ENCODE data around the gene P3H4. TPM values are rescaled to one million over a fixed set of nuclear protein-coding genes. Genes with fewer than 3 reads are reported as not detected.

The P3H4 gene
- polyA plus RNA-seq, 1 donor (not counting 4 experiments of a cell fraction or from before 2014, with no cell fraction given) = 4.2 TPM

GRCh38 chr17:41768682-41769288 is 43.0 kb downstream of the P3H4 start:
- Histone ChIP-seq H3K4me3 (ENCODE audit: control insufficient read depth in 2 of 3, extremely low read depth in 1 of 3, insufficient read depth in 2 of 3, low read depth in 1 of 3, low read length in 3 of 3) (no peak overlapping the region), H3K27me3 (ENCODE audit: control insufficient read depth, extremely low read depth, insufficient read depth, low read length) (no peaks in the 10 kb centered on the region), H3K9me1 (ENCODE audit: control insufficient read depth, extremely low read depth, insufficient read depth, low read length) (peaks cover 3% of the 10 kb centered on the region), H3K36me3 (ENCODE audit: control insufficient read depth in 2 of 2, extremely low read depth in 1 of 2, insufficient read depth in 2 of 2, low read length in 2 of 2) (peaks cover 53 to 56% of the 10 kb centered on the region in 2 experiments), H3K9me3 (ENCODE audit: control insufficient read depth, low read depth, low read length) (no peaks in the 10 kb centered on the region), H2AFZ (ENCODE audit: control insufficient read depth, low read length) (no peak overlapping the region), H3K9ac (ENCODE audit: control insufficient read depth, extremely low read depth, insufficient read depth, low read length) (no peak overlapping the region), H3K4me1 (ENCODE audit: control insufficient read depth, extremely low read depth, insufficient read depth, low read length) (peaks cover 24% of the 10 kb centered on the region), H4K20me1 (ENCODE audit: control insufficient read depth, extremely low read depth, insufficient read depth, low read length) (peaks cover 21% of the 10 kb centered on the region), H3K79me2 (ENCODE audit: control insufficient read depth, insufficient read depth, low read length) (peaks cover 58% of the 10 kb centered on the region), H3K4me2 (ENCODE audit: control insufficient read depth, extremely low read depth, insufficient read depth, low read depth, low read length) (no peak overlapping the region), H3K27ac (ENCODE audit: control insufficient read depth, insufficient read depth, low read length) (no peak overlapping the region)
- dilution Hi-C loops (cut with MboI; ENCODE audit: extremely low pct_ligation_motif_present, low sequenced_read_pairs) = no loop called here
- TF ChIP-seq EZH2 (IDR thresholded peaks at IDR 0.05; ENCODE audit: low read length) = no peak
- TF ChIP-seq CTCF (optimal IDR thresholded peaks at IDR 0.05 in 1 of 3, IDR thresholded peaks at IDR 0.05 in 1 of 3, conservative IDR thresholded peaks at IDR 0.05 in 1 of 3; ENCODE audit: extremely low read depth in 1 of 3, insufficient read depth in 2 of 3, low read length in 3 of 3) = no peak
- DNase-seq (ENCODE audit: low read depth, low spot score) = no peak
- no peak for FAIRE-seq

- dilution Hi-C loops (cut with MboI; ENCODE audit: extremely low pct_ligation_motif_present, low sequenced_read_pairs) = no loop called here
- TF ChIP-seq EZH2 (IDR thresholded peaks at IDR 0.05; ENCODE audit: low read length) (no peak), CTCF (optimal IDR thresholded peaks at IDR 0.05 in 1 of 3, IDR thresholded peaks at IDR 0.05 in 1 of 3, conservative IDR thresholded peaks at IDR 0.05 in 1 of 3; ENCODE audit: extremely low read depth in 1 of 3, insufficient read depth in 2 of 3, low read length in 3 of 3) (no peak)
- Histone ChIP-seq H3K9me3 (ENCODE audit: control insufficient read depth, low read depth, low read length) (no peaks in the 10 kb centered on the region), H3K27me3 (ENCODE audit: control insufficient read depth, extremely low read depth, insufficient read depth, low read length) (no peaks in the 10 kb centered on the region), H3K9me1 (ENCODE audit: control insufficient read depth, extremely low read depth, insufficient read depth, low read length) (peaks cover 3% of the 10 kb centered on the region), H3K4me1 (ENCODE audit: control insufficient read depth, extremely low read depth, insufficient read depth, low read length) (peaks cover 12% of the 10 kb centered on the region), H3K4me2 (ENCODE audit: control insufficient read depth, extremely low read depth, insufficient read depth, low read depth, low read length) (no peak overlapping the region), H3K36me3 (ENCODE audit: control insufficient read depth in 2 of 2, extremely low read depth in 1 of 2, insufficient read depth in 2 of 2, low read length in 2 of 2) (peaks cover 66% of the 10 kb centered on the region in 2 experiments), H3K4me3 (ENCODE audit: control insufficient read depth in 2 of 3, extremely low read depth in 1 of 3, insufficient read depth in 2 of 3, low read depth in 1 of 3, low read length in 3 of 3) (no peak overlapping the region), H2AFZ (ENCODE audit: control insufficient read depth, low read length) (no peak overlapping the region), H3K27ac (ENCODE audit: control insufficient read depth, insufficient read depth, low read length) (no peak overlapping the region), H3K9ac (ENCODE audit: control insufficient read depth, extremely low read depth, insufficient read depth, low read length) (no peak overlapping the region), H4K20me1 (ENCODE audit: control insufficient read depth, extremely low read depth, insufficient read depth, low read length) (peaks cover 17% of the 10 kb centered on the region), H3K79me2 (ENCODE audit: control insufficient read depth, insufficient read depth, low read length) (peaks cover 60% of the 10 kb centered on the region)
- FAIRE-seq = no peak
- no peak for DNase-seq (ENCODE audit: low read depth, low spot score)
Observed at GRCh38 chr17:41767324-41768042, 44.3 kb downstream of the P3H4 start.
